Activated naive CD4-positive, alpha-beta T cell treated with anti-CD3 and anti-CD28 coated beads, Interleukin-2, amount 10 ng/mL, durations not matched to agents 7 days and 5 days (primary cell): ENCODE measurements around the gene USF1.

Source experiments
- CTCF ChIA-PET: fragments of 350-600 bp; sonication (Branson Sonifier 250); formaldehyde crosslinking; loops from one replicate; lab custom pipeline; 2021; ENCODE audit warnings: antibody characterized with exemption; lab: Charles Lee
- DNase-seq: peaks from one replicate; pipeline ENCODE4 v3.0.0-alpha.2; 2020
- H3K27ac Mint-ChIP-seq: one replicate; pipeline ENCODE4 v1.8.0; 2021; ENCODE audit warnings: mild to moderate bottlenecking, moderate library complexity, mixed read lengths
- H3K27me3 Mint-ChIP-seq: one replicate; pipeline ENCODE4 v1.8.0; 2021; ENCODE audit warnings: mild to moderate bottlenecking, mixed read lengths
- H3K36me3 Mint-ChIP-seq: one replicate; pipeline ENCODE4 v1.8.0; 2021; ENCODE audit warnings: mixed read lengths
- H3K4me1 Mint-ChIP-seq: one replicate; pipeline ENCODE4 v1.8.0; 2021; ENCODE audit warnings: mixed read lengths
- H3K4me3 Mint-ChIP-seq: one replicate; pipeline ENCODE4 v1.8.0; 2021; ENCODE audit warnings: mild to moderate bottlenecking, moderate library complexity, mixed read lengths
- H3K9me3 Mint-ChIP-seq: one replicate; pipeline ENCODE4 v1.8.0; 2021; ENCODE audit warnings: mixed read lengths

USF1 gene

GRCh38 chr1:161084597-161084988, 38.8 kb upstream of the USF1 start:
- H3K27ac Mint-ChIP-seq: no peak overlapping the region
- no peaks in the 10 kb centered on the region for H3K9me3 Mint-ChIP-seq
- DNase-seq: no peak
- CTCF ChIA-PET: interaction anchor here (1.1 to 3.1 kb wide), 3 partner anchors 12 to 13 kb away, joined by 3 to 20 read pairs (median 7); partner anchors contain the start of gene KLHDC9
- no peaks in the 10 kb centered on the region for H3K36me3 Mint-ChIP-seq
- peaks cover 45% of the 10 kb centered on the region for H3K27me3 Mint-ChIP-seq
- H3K4me3 Mint-ChIP-seq: no peak overlapping the region
- H3K4me1 Mint-ChIP-seq: no peaks in the 10 kb centered on the region

GRCh38 chr1:161083748-161084596, 38.2 kb upstream of the USF1 start:
- peaks cover 2% of the 10 kb centered on the region for H3K4me1 Mint-ChIP-seq

GRCh38 chr1:161082996-161083747, 37.4 kb upstream of the USF1 start:
- peaks cover 2% of the 10 kb centered on the region for H3K4me1 Mint-ChIP-seq
- no peak overlapping the region for H3K27ac Mint-ChIP-seq
- no peak overlapping the region for H3K4me3 Mint-ChIP-seq
- no peaks in the 10 kb centered on the region for H3K9me3 Mint-ChIP-seq
- no peak for DNase-seq
- peaks cover 52% of the 10 kb centered on the region for H3K27me3 Mint-ChIP-seq
- CTCF ChIA-PET: interaction anchor here (1.1 kb wide), 1 partner anchor 13 kb away, joined by 3 read pairs; no protein-coding TSS in a partner anchor
- no peaks in the 10 kb centered on the region for H3K36me3 Mint-ChIP-seq

More at GRCh38 chr1:161083748-161084596, 38.2 kb upstream of the USF1 start:
- Mint-ChIP-seq H3K27me3 (peaks cover 51% of the 10 kb centered on the region), H3K27ac (no peak overlapping the region), H3K9me3 (no peaks in the 10 kb centered on the region), H3K4me3 (no peak overlapping the region), H3K36me3 (no peaks in the 10 kb centered on the region)
- CTCF ChIA-PET: interaction anchor here (2.0 to 3.1 kb wide), 2 partner anchors 11 to 13 kb away, joined by 7 to 20 read pairs; no protein-coding TSS in a partner anchor
- no peak for DNase-seq

GRCh38 chr1:161082483-161082882, 36.7 kb upstream of the USF1 start:
- DNase-seq: no peak
- Mint-ChIP-seq H3K4me3 (no peak overlapping the region), H3K36me3 (no peaks in the 10 kb centered on the region), H3K27ac (peak overlapping the region; percentile 20), H3K27me3 (peaks cover 50% of the 10 kb centered on the region), H3K4me1 (peaks cover 2% of the 10 kb centered on the region), H3K9me3 (no peaks in the 10 kb centered on the region)
- CTCF ChIA-PET: interaction anchor here (1.1 to 2.5 kb wide), 2 partner anchors 12 to 15 kb away, joined by 3 to 12 read pairs; partner anchors contain the start of gene KLHDC9

- Mint-ChIP-seq H3K4me1 (peaks cover 2% of the 10 kb centered on the region), H3K27me3 (peaks cover 42% of the 10 kb centered on the region), H3K4me3 (no peak overlapping the region), H3K27ac (no peak overlapping the region), H3K9me3 (no peaks in the 10 kb centered on the region), H3K36me3 (no peaks in the 10 kb centered on the region)
- CTCF ChIA-PET: interaction anchor here (0.6 to 2.5 kb wide), 2 partner anchors 16 to 241 kb away, joined by 3 to 12 read pairs; partner anchors contain the start of gene KLHDC9
- DNase-seq: no peak
These were observed 35.7 kb upstream of the USF1 start for GRCh38 chr1:161081519-161081918.

- no peak overlapping the region for H3K27ac Mint-ChIP-seq
- CTCF ChIA-PET: interaction anchor here (0.6 to 2.5 kb wide), 3 partner anchors 10 to 240 kb away, joined by 3 to 12 read pairs (median 5); partner anchors contain the start of gene KLHDC9
These were observed 34.9 kb upstream of the USF1 start for GRCh38 chr1:161080441-161081405.

GRCh38 chr1:161079436-161080110, 33.8 kb upstream of the USF1 start:
- no peak overlapping the region for H3K27ac Mint-ChIP-seq
- CTCF ChIA-PET: interaction anchor here (1.1 to 1.3 kb wide), 2 partner anchors 9 to 11 kb away, joined by 3 to 5 read pairs; no protein-coding TSS in a partner anchor
- DNase-seq: no peak
- no peaks in the 10 kb centered on the region for H3K9me3 Mint-ChIP-seq
- H3K27me3 Mint-ChIP-seq: peaks cover 26% of the 10 kb centered on the region
- no peak overlapping the region for H3K4me3 Mint-ChIP-seq
- H3K36me3 Mint-ChIP-seq: no peaks in the 10 kb centered on the region
- peaks cover 2% of the 10 kb centered on the region for H3K4me1 Mint-ChIP-seq

More at GRCh38 chr1:161080441-161081405, 34.9 kb upstream of the USF1 start:
- H3K36me3 Mint-ChIP-seq: no peaks in the 10 kb centered on the region
- H3K27me3 Mint-ChIP-seq: peaks cover 37% of the 10 kb centered on the region
- H3K9me3 Mint-ChIP-seq: no peaks in the 10 kb centered on the region
- DNase-seq: no peak
- peaks cover 2% of the 10 kb centered on the region for H3K4me1 Mint-ChIP-seq
- H3K4me3 Mint-ChIP-seq: no peak overlapping the region

- no peaks in the 10 kb centered on the region for H3K9me3 Mint-ChIP-seq
- no peaks in the 10 kb centered on the region for H3K36me3 Mint-ChIP-seq
- H3K27me3 Mint-ChIP-seq: peaks cover 18% of the 10 kb centered on the region
- peaks cover 13% of the 10 kb centered on the region for H3K4me1 Mint-ChIP-seq
- no peak for DNase-seq
- H3K4me3 Mint-ChIP-seq: no peak overlapping the region
- CTCF ChIA-PET: interaction anchor here (1.4 kb wide), 1 partner anchor 18 kb away, joined by 5 read pairs; no protein-coding TSS in a partner anchor
- no peak overlapping the region for H3K27ac Mint-ChIP-seq
These were observed 31.6 kb upstream of the USF1 start for GRCh38 chr1:161077426-161077825.

GRCh38 chr1:161076410-161076809, 30.6 kb upstream of the USF1 start:
- Mint-ChIP-seq H3K27me3 (peaks cover 18% of the 10 kb centered on the region), H3K27ac (no peak overlapping the region), H3K9me3 (no peaks in the 10 kb centered on the region), H3K36me3 (no peaks in the 10 kb centered on the region), H3K4me3 (no peak overlapping the region), H3K4me1 (peaks cover 22% of the 10 kb centered on the region)
- CTCF ChIA-PET: interaction anchor here (0.6 to 1.4 kb wide), 3 partner anchors 19 to 28 kb away, joined by 3 to 6 read pairs (median 5); no protein-coding TSS in a partner anchor
- no peak for DNase-seq

GRCh38 chr1:161074676-161075368, 29.0 kb upstream of the USF1 start:
- peaks cover 38% of the 10 kb centered on the region for H3K4me1 Mint-ChIP-seq
- H3K9me3 Mint-ChIP-seq: no peaks in the 10 kb centered on the region
- H3K27me3 Mint-ChIP-seq: peaks cover 14% of the 10 kb centered on the region
- CTCF ChIA-PET: interaction anchor here (0.7 to 8.3 kb wide), 2 partner anchors 22 to 64 kb away, joined by 3 to 196 read pairs; partner anchors contain the start of gene KLHDC9
- no peak overlapping the region for H3K4me3 Mint-ChIP-seq
- H3K27ac Mint-ChIP-seq: no peak overlapping the region
- no peaks in the 10 kb centered on the region for H3K36me3 Mint-ChIP-seq
- DNase-seq: no peak

- peaks cover 10% of the 10 kb centered on the region for H3K36me3 Mint-ChIP-seq
- peaks cover 37% of the 10 kb centered on the region for H3K4me1 Mint-ChIP-seq
- H3K27me3 Mint-ChIP-seq: peaks cover 4% of the 10 kb centered on the region
- no peak overlapping the region for H3K4me3 Mint-ChIP-seq
- no peaks in the 10 kb centered on the region for H3K9me3 Mint-ChIP-seq
- no peak overlapping the region for H3K27ac Mint-ChIP-seq
- no peak for DNase-seq
- CTCF ChIA-PET: interaction anchor here (1.2 to 8.3 kb wide), 3 partner anchors 12 to 66 kb away, joined by 3 to 196 read pairs (median 20); partner anchors contain the start of gene KLHDC9
These were observed 27.8 kb upstream of the USF1 start for GRCh38 chr1:161073474-161074121.
